Endometrium (tissue), 2 donors: Measurements from ENCODE around the gene JARID2.
A peak's percentile ranks its signal among the peaks of the same experiment; 100 is the strongest.
"Not testable (repeated sequence)": the region's sequence is repeated elsewhere in the genome, so short reads cannot be mapped to it uniquely, and the experiment has no call there.

Experiments
- FAIRE-seq: peaks from 2 replicates; lab custom pipeline; 2012; peaks lifted over from hg19 to GRCh38; lab: Jason Lieb, UNC
- donor health status: control.
- donor health status: control.

The JARID2 gene

DNA sequence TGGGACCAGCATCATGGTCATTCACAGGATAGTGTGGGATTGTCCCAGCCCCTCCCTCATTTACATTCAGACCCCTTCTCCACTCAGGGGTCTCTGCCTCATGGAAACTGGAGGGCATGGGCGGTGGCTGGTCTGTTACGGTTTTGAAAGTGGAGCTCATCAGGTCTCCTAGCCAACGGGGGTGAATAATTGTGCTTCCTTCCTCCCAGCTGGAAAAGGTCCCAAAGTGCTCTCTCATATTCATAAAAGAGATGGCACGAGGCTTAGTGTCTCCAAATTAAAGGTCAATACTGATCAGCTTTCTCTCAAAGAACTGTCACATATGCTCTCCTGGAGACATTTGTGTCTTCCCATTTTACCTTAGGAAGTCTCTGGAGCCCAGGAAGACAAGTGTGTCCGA is 19.9 kb downstream of the JARID2 start:
- no peak for FAIRE-seq

DNA sequence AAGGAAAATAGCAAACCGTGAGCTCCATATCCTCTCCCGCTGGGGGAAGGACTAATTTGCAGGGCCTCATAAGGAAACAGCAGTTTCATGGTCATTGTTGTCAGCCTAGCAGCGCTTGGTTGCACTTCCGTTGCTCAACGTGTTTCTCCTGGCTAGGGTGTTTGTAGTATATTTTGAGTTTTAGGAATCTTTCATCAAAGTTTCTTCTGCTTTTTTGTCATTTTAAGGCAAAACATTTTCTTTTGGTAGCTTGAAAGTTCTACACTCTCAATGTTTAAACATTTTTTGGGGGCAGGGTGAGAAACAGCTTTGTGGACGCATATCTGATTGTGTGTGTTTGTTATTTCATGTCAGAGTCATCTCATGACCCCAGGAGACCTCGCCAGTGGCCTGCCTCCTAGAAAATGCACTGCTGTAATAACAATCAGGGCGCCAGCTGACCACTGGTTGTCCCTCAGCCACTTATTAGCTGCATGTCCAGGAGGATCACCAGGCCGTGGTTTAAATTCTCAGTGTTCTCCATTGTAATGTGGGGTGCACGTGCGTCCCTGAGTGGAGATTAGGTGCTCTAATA is 20.6 kb downstream of the JARID2 start:
- FAIRE-seq: no peak

DNA sequence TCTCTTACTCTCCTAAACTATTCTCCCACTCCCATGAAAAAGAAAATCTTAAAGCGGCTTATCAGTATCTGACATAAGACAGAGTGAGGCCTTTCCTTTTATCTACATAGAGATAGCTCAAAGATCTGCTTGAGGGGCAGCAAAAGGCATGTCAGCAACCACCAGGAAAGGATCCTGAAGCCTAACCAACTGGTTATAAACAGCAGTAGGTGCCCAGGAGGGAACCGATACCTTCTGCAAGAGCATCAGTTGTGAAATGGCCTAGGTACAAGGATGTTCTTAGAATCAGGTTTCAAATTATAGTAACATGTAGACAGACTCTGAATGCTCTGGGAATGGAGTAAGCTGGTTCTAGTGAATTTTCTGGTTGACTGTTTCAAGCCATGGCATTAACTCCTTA is 21.4 kb downstream of the JARID2 start:
- no peak for FAIRE-seq

DNA sequence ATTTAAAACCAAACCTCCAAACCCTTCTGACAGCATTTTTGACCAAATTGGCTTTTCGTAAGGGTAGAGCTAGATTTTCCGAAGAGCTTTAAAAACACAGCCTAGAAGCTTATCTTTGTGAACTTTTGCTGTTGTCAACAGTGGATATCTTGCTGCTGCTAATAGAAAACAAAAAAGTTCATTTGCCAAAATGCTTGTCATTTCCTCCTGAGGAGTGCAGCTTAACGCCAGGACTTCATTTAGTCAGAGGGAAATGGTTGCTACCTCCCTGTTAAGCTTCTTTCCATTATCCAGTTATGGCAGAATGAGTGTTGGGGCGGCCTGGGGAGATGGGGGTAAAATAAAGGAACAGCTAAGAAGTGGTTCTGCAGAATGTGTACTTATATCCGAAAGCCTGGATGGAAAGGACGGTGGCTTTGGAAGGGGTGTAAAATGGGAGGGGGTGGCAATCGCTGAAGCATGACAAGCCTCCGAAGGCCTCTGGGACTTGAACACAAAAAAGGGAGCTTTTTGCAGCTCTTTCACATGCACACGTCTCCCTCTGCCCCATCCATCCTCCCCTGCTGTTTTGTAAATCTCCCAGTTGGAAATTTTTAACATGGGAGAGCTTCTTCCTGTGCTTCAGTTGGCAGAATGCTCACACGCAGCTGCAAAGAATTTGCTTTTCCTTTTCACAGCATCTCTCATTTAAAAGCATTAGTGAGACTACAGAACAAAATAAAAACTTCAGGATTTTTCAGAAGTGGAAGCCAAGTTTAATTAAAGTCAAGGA is 22.5 kb downstream of the JARID2 start:
- no peak for FAIRE-seq

DNA sequence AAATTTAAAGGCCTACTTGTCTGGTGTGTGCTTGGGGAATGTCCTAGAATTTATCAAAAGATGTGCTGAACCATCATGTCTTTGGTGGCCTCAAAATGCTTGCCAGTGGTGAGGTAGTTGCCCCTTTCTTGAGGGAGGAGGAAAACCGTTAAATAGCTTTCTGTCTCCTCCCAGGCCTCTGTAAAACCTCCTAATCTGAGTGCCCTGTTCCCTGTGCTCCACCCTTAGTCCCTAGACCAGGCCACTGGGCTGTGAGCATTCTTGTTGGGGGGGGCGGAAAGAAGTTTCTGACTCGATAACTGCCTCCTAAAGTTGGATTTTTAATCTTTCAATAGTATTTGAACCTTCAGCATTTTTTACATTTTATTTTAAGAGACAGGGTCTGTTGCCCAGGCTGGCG is 23.1 kb downstream of the JARID2 start:
- FAIRE-seq: no peak

DNA sequence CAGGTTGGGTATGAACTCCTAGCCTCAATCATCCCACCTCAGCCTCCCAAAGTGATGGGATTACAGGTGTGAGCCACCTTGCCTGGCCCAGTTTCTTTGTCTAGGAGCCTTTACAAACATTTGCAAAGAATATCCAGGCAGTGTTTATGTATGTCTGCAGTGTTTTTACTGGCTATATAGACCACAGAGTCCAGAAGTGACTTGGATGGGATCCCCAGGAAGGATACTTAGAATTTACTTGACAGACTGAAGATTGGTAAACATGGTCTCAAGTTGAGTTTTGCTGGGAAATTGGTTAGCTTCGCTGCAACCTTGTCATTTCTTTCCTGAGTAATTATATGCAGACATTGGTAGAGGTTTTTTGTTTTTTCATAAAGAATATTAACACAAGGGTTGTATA is 23.8 kb downstream of the JARID2 start:
- FAIRE-seq: no peak

DNA sequence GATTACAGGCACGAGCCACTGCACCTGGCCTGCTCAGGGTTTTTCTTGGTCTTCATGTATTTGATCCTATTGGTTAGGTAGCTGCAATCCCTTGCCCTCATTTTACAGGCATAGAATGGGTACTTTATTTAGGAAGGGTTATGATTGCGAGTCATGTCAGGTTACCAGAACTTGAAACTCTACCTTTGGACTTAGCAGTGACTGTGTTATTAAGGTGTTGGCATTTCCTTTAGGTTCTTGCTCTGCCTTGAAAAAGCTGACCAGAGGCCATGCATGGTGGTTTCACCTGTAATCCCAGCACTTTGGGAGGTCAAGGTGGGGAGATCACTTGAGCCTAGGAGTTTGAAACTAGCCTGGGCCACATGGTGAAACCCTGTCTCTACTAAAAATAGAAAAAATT is 24.5 kb downstream of the JARID2 start:
- no peak for FAIRE-seq

DNA sequence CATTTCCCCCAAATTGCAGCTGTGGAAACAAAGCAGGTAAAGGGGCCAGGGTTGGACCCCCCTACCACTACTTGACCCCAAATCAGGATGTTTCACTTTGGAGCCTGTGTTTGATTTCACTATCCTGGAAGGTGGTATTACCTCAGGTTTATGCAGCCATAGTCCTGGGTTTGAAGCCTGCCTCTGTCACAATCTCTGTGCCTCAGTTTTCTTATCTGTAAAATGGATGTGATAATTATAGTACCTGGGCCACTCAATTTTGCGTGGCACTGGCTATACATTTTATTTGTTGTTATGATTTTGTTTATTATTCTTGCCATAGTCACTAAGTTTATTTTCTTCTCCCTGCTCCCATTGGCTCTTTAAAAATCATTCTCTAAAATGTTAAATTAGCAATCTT is 26.7 kb downstream of the JARID2 start:
- no peak for FAIRE-seq

DNA sequence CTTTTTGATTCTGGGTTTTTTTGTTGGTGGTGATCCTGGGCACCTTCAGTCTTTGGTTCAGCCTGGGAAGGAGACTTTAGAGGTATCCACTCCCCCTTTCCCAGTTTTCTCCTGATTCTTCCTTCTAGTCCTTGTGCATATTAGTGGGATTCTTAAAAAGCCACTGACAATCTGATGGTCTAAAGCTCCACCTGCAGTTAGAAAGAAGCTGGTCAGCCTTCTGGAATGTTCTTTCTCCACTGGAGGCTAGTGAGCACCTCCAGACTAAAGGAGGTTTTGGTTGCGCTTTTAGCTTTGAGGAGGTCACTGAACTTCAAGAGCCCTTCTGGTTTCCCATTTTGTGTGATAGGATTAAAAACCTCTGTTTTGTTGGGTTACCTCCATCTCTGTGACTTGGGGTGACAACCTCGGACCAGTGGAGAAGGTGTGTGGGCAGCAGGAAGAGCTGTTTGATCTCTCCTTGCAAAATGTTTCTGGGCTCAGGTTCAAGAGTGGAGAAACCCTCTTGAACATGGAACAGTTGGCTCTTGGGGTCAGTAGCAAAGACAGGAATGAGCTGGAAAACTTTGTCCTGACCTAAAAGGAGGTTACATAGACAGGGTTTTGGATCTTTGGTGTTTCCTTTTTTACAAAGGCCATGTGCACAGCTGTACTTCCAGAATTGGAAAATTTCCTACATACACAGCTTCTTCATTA is 29.0 kb downstream of the JARID2 start:
- FAIRE-seq: no peak

DNA sequence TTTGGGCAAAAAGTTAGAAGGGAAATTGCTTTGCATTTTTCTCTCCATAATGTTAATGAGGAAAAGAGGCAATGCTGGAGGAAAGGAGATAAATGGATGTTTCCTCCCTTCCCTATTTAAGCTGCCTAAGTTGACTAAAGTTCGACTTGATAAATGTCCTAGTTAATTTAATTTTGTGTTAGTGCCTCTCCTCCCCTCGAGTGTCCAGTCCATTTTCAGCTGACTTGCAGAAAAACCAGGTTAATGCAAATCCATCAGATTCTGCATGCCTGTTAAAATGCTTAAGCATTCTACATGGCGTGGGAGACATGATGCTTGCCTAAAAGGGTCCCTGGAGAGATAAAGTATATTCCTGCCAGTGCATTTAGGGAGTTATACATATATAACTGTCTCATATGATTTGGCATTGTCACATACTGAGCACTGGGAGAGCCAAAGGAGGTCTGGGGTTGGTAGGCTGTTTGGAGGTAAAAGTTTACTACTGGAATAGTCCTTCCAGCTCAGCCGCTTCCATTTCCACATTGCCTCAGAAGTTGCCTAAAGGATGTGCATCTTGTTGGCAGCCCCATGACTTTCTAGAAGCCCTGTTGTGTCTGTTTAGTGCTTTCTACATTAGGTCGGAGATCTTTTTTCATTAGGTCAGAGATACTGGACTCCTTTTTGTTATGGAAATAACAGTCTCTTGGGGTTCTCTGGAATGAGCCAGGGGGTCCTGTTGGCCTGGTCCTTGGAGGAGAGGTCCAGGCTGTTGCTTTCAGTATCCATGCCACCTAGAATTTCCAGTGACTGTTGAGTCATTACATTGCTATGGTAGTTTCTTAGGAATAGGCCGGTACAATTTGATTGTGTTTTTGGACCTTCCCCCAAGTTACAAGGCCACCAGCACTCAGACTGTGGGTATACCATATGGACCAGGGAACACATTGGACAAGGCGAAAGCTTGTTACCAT is 30.4 kb downstream of the JARID2 start:
- no peak for FAIRE-seq

DNA sequence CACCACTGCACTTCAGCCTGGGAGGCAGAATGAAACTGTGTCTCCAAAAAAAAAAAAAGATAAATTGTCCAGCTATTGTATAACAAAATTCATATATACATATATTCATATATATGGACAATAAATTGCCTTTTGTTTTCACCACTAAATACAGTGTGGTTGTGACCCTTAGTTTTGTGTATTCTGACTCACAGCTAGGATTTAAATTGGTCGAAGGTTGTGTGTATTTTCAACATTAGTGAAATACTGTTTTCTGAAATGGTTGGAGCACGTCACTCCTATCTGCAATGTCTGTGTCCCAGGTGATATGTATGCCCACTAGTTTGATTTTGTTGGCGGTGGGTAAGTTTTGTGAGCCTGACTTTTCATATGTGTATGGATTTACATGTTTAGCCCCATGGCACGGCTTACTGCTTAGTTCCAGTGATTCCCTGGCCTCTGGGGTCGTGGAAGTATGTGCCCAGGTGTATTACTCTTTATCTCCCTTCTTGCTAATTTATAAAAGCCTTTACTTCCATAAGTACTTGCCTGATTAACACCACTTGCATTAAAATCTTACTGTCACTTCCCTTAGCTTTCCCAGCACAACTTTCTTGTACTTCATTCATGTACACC is 33.3 kb downstream of the JARID2 start:
- FAIRE-seq: no peak

DNA sequence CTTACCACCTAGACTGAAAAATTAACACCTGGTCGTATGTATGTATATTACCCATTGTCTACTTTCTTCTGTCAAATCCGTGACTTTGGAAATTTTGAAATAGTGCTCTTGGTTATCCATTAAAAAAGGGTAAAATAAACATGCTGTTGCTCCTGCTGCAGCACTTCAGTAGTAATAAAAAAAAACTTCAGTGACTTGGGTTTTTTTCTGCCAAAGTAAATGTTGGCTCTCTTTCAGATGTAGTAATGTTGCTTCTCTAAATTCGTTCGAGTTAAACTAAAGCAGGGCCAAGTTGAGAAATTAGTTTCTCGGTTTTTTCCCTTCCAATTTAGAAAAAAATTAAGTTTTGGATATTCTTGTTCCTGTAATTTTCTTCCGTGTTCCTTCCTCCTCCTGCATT is 34.2 kb downstream of the JARID2 start:
- peak; percentile 79 for FAIRE-seq

DNA sequence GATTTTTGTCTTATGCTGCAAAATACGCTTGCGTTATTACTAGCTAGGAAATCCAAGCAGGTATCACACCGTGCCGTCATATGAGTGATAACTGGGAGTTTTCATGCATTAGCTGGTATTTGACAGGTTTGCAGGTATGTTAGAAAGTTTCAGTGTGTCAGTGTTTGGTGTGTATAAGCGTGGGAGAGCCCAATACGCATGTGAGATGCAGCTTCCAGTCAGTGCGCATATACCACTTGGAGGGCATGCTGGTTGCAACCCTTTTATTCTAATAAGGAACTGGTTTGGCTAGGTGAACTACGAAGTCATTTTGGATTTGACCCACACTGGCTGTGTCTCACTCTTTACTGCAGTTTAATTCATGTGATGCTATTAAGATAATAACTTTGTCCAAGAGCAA is 35.1 kb downstream of the JARID2 start:
- no peak for FAIRE-seq

DNA sequence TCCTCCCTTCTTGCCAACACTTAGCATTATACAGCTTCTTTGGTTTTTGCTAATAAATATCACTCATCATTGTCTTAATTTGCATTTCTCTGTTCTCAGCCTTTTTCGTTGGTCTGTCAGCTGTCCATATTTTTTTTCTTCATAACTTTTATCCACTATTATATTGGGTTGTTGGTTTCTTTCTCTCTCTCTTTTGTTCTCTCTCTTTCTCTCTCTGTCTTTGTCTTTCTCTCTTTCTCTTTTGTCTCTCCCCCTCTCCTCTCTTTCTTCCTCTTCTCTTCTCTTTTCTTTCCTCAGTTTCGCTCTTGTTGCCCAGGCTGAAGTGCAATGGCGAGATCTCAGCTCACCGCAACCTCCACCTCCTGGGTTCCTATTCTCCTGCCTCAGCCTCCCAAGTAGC is 36.5 kb downstream of the JARID2 start:
- FAIRE-seq: no peak

DNA sequence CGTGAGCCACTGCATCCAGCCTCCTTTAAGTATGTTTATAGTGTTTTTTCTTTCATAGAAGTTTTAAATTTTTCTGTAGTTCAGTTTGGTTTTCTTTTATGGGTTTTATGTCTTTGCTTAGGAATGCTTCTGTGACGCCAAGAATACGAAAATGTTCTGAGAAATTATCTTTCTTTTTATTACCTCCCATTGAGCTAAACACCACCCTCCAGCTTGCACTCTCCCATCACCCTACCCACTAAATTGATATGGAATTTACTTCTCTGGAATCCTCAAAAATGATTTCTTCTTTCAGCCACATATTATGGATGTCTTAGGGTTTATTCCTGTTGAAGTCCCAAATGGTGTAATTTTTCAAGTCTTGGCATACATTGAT is 38.1 kb downstream of the JARID2 start:
- peak; percentile 41 for FAIRE-seq

DNA sequence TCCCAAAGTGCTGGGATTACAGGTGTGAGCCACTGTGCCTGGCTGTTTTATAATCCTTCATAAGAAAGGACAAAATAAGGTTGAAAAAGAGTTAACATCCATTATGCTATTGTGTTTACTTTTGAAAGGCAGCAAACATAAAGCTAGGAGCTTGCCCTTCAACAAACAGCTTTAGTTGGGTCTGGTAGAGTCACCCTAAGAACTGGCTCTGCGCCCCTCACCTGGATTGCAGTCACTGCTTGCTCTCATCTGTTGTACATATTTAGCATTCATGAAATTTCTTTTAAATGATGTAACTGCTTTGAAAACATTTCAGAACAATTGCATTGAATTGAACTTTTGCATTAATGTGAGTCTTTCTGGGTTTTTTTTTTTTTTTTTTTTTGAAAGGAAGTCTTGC is 38.9 kb downstream of the JARID2 start:
- no peak for FAIRE-seq

DNA sequence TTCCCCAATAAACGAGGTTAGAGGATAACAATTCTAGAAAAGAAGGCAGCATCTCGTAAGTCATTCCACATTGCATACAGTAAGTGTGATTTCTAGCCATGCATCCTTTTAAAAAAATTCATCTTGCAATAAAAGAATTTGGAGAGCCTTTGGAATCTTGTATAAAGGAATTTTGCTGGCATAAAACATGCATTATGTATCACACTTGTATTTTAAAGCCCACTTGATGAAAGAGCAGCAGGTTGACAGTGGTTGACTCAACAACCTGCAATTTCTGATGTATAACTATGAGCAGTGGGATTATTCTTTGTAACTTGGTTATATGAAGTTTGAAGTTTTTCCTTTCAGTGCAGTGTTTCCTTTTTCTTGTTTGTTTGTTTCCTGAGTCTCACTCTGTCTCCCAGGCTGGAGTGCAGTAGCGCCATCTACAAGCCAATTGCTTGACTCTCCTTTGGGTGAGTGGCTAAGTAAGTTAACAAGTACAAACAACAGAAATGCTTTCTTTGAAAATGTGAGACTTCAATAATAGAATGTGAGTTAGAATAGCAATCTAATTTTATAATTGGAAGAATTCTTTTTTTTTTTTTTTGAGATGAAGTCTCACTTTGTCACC is 39.9 kb downstream of the JARID2 start:
- FAIRE-seq: no peak

DNA sequence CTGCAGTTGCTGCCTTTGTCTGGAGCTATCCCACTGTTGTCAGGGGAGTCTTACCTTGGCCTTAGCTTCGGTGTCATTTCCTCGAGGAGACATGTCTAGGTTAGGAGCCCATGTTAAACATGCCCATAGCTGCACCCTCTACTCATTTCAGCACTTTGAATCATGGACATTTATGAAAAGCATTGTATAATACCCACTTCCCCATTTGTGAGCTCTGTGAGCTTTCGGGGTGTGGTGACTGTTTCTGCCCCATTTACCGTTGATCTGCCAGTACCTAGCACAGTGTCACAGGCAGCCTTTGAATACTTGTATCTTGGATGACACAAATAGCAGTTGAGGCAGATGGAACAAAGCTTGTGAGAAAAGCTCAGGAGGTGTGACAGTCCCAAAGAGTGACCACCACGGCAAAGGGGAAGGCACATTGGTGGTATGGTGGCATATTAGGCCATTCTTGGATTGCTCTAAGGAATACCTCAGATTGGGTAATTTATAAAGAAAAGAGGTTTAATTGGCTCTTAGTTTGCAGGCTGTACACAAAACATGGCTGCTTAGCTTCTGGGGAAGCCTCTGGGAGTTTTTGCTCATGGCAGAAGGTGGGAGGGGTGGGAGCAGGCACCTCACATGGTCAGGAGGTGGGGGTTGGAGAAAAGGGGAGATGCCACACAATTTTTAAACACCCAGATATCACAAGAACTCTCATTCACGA is 42.0 kb downstream of the JARID2 start:
- FAIRE-seq: no peak

DNA sequence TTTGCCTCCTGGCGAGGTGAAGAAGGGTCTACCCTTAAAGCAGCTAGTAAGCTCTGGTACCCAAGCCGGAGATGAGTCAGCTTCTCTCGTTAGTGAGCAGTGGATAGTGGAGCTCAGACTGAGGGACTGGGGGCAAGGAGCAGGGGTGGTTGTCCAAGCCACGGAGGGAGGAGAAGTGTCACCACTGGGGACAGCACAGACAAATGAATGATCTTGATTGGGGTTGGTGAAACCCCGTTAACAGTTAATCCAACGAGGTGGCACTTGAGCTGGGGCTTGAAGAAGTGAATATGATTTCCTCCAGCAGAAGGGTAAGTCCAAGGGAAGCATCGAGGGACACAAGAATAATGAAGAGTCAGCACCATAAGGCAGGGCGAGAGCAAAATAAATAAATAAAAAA is 43.0 kb downstream of the JARID2 start:
- FAIRE-seq: no peak

DNA sequence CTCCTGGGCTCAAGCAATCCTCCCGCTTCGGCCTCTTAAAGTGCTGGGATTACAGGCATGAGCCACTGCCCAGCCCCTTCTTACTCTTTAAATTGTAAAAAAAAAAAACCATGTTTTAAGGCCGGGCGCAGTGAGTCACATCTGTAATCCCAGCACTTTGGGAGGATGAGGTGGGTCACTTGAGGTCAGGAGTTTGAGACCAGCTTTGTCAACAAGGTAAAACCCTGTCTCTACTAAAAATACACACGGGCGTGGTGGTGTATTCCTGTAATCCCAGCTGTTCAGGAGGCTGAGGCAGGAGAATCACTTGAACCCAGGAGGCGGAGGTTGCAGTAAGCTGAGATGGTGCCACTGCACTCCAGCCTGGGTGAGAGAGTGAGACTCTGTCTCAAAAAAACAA is 43.6 kb downstream of the JARID2 start:
- not testable (repeated sequence) for FAIRE-seq
